Astrocyte of the cerebellum (primary cell): ENCODE measurements around the gene ISL2.

Experiments
- DNase-seq: peaks from one replicate; pipeline ENCODE4 v3.0.0-alpha.2; 2011; ENCODE audit warnings: low read depth
- H3K4me3 ChIP-seq: 2 replicates; pipeline ENCODE4 v1.5.1; 2011; ENCODE audit warnings: mild to moderate bottlenecking, low read depth, low read length, moderate library complexity
- CTCF ChIP-seq: IDR thresholded peaks from 2 replicates; pipeline ENCODE4 v1.5.1; 2012; ENCODE audit warnings: low read length, low read depth, moderate library complexity, mild to moderate bottlenecking; ENCODE audit errors: missing control alignments
- in situ Hi-C: cut with HindIII; loops from 2 replicates; pipeline ENCODE4 v1.10.0; 2017; ENCODE audit warnings: low sequenced_read_pairs

ISL2 gene

GRCh38 chr15:76391309-76391708, 54.7 kb downstream of the ISL2 start:
- no peak overlapping the region for H3K4me3 ChIP-seq
- TF ChIP-seq CTCF = no peak
- in situ Hi-C loops = no loop called here
- no peak for DNase-seq

- no peak for DNase-seq
- no peak overlapping the region for H3K4me3 ChIP-seq
- in situ Hi-C loops = no loop called here
- no peak for TF ChIP-seq CTCF
Observed at GRCh38 chr15:76391847-76392246, 55.3 kb downstream of the ISL2 start.
